H1 (cell line): Measurements from ENCODE around the gene SERGEF. TPM values are rescaled to one million over a fixed set of nuclear protein-coding genes. Genes with fewer than 3 reads are reported as not detected.

Experiments used
- CHD2 ChIP-seq: IDR thresholded peaks from 2 replicates; pipeline ENCODE4 v1.6.1; 2012; ENCODE audit warnings: low read length, improper control_type of control experiment
- MAX ChIP-seq: IDR thresholded peaks from 2 replicates; pipeline ENCODE4 v1.6.1; 2012; ENCODE audit warnings: inconsistent platforms
- SUZ12 ChIP-seq: fragments of 200-600 bp; sonication (generic); IDR thresholded peaks from 2 replicates; pipeline ENCODE4 v1.6.1; 2012; ENCODE audit warnings: mild to moderate bottlenecking, inconsistent platforms, low read length, moderate library complexity, mixed read lengths
- polyA plus RNA-seq, 7 experiments: library from polyadenylated mRNA; depleted of rRNA in 3 of 7; stranded (reverse) in 5 of 7; unstranded in 2 of 7; fragments of >200 nt in 5 of 7; fragments of 200-250 nt in 2 of 7; gene quantifications; 1 replicate in 5 of 7; 2 replicates in 1 of 7; 4 replicates in 1 of 7; pipeline versions ENCODE4 v1.2.1 to v1.2.3, GENCODE V29; 2011 to 2013; ENCODE audit warnings: missing spikeins in 2 of 7, mixed read lengths in 2 of 7
- total RNA-seq: library from RNA; stranded (reverse); fragmentation: NEBNext Ultra II Directional; extraction: Animal tissue kit (Norgen Biotek cat#: 25700); gene quantifications from 2 replicates; pipeline ENCODE4 v1.2.1, GENCODE V29; 2021
- TF ChIP-seq, protein P1 (sequence below): fragments of 300-600 bp; sonication (generic); IDR thresholded peaks from 2 replicates; pipeline ENCODE4 v1.7.1; 2012; ENCODE audit warnings: low read length, moderate library complexity, mild to moderate bottlenecking, inconsistent platforms; ENCODE audit not compliant: insufficient replicate concordance
- TF ChIP-seq, protein P2 (sequence below), 3 experiments: IDR thresholded peaks; 1 replicate in 2 of 3; 2 replicates in 1 of 3; pipeline versions ENCODE4 v1.5.1 to v1.6.1; 2011; ENCODE audit warnings: low read length in 3 of 3, mild to moderate bottlenecking in 3 of 3, inconsistent platforms in 2 of 3, low read depth in 1 of 3, moderate library complexity in 1 of 3; ENCODE audit not compliant: insufficient read depth in 1 of 3; ENCODE audit errors: control extremely low read depth in 1 of 3

SERGEF gene
- total and polyA plus RNA-seq, 2 of the 8 experiments (the other 6 are each of a cell fraction or from before 2014, with no cell fraction given) = 16.6 to 28.8 TPM

- TF ChIP-seq, protein P1, sequence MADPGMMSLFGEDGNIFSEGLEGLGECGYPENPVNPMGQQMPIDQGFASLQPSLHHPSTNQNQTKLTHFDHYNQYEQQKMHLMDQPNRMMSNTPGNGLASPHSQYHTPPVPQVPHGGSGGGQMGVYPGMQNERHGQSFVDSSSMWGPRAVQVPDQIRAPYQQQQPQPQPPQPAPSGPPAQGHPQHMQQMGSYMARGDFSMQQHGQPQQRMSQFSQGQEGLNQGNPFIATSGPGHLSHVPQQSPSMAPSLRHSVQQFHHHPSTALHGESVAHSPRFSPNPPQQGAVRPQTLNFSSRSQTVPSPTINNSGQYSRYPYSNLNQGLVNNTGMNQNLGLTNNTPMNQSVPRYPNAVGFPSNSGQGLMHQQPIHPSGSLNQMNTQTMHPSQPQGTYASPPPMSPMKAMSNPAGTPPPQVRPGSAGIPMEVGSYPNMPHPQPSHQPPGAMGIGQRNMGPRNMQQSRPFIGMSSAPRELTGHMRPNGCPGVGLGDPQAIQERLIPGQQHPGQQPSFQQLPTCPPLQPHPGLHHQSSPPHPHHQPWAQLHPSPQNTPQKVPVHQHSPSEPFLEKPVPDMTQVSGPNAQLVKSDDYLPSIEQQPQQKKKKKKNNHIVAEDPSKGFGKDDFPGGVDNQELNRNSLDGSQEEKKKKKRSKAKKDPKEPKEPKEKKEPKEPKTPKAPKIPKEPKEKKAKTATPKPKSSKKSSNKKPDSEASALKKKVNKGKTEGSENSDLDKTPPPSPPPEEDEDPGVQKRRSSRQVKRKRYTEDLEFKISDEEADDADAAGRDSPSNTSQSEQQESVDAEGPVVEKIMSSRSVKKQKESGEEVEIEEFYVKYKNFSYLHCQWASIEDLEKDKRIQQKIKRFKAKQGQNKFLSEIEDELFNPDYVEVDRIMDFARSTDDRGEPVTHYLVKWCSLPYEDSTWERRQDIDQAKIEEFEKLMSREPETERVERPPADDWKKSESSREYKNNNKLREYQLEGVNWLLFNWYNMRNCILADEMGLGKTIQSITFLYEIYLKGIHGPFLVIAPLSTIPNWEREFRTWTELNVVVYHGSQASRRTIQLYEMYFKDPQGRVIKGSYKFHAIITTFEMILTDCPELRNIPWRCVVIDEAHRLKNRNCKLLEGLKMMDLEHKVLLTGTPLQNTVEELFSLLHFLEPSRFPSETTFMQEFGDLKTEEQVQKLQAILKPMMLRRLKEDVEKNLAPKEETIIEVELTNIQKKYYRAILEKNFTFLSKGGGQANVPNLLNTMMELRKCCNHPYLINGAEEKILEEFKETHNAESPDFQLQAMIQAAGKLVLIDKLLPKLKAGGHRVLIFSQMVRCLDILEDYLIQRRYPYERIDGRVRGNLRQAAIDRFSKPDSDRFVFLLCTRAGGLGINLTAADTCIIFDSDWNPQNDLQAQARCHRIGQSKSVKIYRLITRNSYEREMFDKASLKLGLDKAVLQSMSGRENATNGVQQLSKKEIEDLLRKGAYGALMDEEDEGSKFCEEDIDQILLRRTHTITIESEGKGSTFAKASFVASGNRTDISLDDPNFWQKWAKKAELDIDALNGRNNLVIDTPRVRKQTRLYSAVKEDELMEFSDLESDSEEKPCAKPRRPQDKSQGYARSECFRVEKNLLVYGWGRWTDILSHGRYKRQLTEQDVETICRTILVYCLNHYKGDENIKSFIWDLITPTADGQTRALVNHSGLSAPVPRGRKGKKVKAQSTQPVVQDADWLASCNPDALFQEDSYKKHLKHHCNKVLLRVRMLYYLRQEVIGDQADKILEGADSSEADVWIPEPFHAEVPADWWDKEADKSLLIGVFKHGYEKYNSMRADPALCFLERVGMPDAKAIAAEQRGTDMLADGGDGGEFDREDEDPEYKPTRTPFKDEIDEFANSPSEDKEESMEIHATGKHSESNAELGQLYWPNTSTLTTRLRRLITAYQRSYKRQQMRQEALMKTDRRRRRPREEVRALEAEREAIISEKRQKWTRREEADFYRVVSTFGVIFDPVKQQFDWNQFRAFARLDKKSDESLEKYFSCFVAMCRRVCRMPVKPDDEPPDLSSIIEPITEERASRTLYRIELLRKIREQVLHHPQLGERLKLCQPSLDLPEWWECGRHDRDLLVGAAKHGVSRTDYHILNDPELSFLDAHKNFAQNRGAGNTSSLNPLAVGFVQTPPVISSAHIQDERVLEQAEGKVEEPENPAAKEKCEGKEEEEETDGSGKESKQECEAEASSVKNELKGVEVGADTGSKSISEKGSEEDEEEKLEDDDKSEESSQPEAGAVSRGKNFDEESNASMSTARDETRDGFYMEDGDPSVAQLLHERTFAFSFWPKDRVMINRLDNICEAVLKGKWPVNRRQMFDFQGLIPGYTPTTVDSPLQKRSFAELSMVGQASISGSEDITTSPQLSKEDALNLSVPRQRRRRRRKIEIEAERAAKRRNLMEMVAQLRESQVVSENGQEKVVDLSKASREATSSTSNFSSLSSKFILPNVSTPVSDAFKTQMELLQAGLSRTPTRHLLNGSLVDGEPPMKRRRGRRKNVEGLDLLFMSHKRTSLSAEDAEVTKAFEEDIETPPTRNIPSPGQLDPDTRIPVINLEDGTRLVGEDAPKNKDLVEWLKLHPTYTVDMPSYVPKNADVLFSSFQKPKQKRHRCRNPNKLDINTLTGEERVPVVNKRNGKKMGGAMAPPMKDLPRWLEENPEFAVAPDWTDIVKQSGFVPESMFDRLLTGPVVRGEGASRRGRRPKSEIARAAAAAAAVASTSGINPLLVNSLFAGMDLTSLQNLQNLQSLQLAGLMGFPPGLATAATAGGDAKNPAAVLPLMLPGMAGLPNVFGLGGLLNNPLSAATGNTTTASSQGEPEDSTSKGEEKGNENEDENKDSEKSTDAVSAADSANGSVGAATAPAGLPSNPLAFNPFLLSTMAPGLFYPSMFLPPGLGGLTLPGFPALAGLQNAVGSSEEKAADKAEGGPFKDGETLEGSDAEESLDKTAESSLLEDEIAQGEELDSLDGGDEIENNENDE = no peak
- TF ChIP-seq, protein P2, sequence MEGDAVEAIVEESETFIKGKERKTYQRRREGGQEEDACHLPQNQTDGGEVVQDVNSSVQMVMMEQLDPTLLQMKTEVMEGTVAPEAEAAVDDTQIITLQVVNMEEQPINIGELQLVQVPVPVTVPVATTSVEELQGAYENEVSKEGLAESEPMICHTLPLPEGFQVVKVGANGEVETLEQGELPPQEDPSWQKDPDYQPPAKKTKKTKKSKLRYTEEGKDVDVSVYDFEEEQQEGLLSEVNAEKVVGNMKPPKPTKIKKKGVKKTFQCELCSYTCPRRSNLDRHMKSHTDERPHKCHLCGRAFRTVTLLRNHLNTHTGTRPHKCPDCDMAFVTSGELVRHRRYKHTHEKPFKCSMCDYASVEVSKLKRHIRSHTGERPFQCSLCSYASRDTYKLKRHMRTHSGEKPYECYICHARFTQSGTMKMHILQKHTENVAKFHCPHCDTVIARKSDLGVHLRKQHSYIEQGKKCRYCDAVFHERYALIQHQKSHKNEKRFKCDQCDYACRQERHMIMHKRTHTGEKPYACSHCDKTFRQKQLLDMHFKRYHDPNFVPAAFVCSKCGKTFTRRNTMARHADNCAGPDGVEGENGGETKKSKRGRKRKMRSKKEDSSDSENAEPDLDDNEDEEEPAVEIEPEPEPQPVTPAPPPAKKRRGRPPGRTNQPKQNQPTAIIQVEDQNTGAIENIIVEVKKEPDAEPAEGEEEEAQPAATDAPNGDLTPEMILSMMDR (IDR thresholded peaks at IDR 0.05; ENCODE audit: control extremely low read depth in 1 of 3, insufficient read depth in 1 of 3, low read depth in 1 of 3, low read length in 3 of 3) = no peak
- TF ChIP-seq CHD2 (no peak), SUZ12 (no peak), MAX (no peak)
These were observed 211.7 kb downstream of the SERGEF start (continued) for GRCh38 chr11:17801166-17801565.
